Naive thymus-derived CD8-positive, alpha-beta T cell (primary cell): Measurements from ENCODE around the gene KPNA1. TPM values are rescaled to one million over a fixed set of nuclear protein-coding genes. Genes with fewer than 3 reads are reported as not detected.
A peak's percentile ranks its signal among the peaks of the same experiment; 100 is the strongest.
"Not testable (repeated sequence)": the region's sequence is repeated elsewhere in the genome, so short reads cannot be mapped to it uniquely, and the experiment has no call there.

Experiments used
- ATAC-seq, 2 donors: fragments of 150-1000 bp; cut with Tn5 transposase in 1 of 2; sonication (Bioruptor Pico), chemical (Tn5 transposase) in 1 of 2; 1 replicate in 1 of 2; 2 replicates in 1 of 2; pipeline ENCODE4 v1.10.0; 2021; ENCODE audit warnings: mild to moderate bottlenecking in 2 of 2, moderate library complexity in 2 of 2
- POLR2A ChIA-PET: fragments of 350-600 bp; sonication (Branson Sonifier 250); formaldehyde crosslinking; loops from one replicate; lab custom pipeline; 2021; ENCODE audit warnings: antibody characterized with exemption; lab: Charles Lee
- DNase-seq, 10 donors: peaks; one replicate each; pipeline versions ENCODE4 v3.0.0 to v3.0.0-alpha.2; 2020 to 2022
- H3K27ac Mint-ChIP-seq, 10 donors: one replicate each; pipeline ENCODE4 v1.8.0; 2020 to 2022; ENCODE audit warnings: mild to moderate bottlenecking in 10 of 10, mixed read lengths in 10 of 10, moderate library complexity in 4 of 10, inconsistent platforms in 1 of 10
- H3K27me3 Mint-ChIP-seq, 5 donors: one replicate each; pipeline ENCODE4 v1.8.0; 2021 to 2022; ENCODE audit warnings: mixed read lengths in 5 of 5
- H3K36me3 Mint-ChIP-seq, 3 donors: one replicate each; pipeline ENCODE4 v1.8.0; 2020 to 2022; ENCODE audit warnings: mixed read lengths in 3 of 3, mild to moderate bottlenecking in 2 of 3, inconsistent platforms in 1 of 3
- H3K4me1 Mint-ChIP-seq, 4 donors: one replicate each; pipeline ENCODE4 v1.8.0; 2021 to 2022; ENCODE audit warnings: mixed read lengths in 4 of 4
- H3K4me3 Mint-ChIP-seq, 10 donors: one replicate each; pipeline ENCODE4 v1.8.0; 2020 to 2022; ENCODE audit warnings: mild to moderate bottlenecking in 10 of 10, mixed read lengths in 10 of 10, moderate library complexity in 6 of 10, inconsistent platforms in 1 of 10
- H3K9me3 Mint-ChIP-seq, 9 donors: one replicate each; pipeline ENCODE4 v1.8.0; 2020 to 2022; ENCODE audit warnings: mixed read lengths in 9 of 9, mild to moderate bottlenecking in 3 of 9, inconsistent platforms in 1 of 9, moderate library complexity in 1 of 9
- polyA plus RNA-seq, 3 donors: library from polyadenylated mRNA; unstranded; fragments of 300-500 nt; fragmentation: Illumina TruSeq; gene quantifications; one replicate each; pipeline ENCODE4 v1.2.3, GENCODE V29; 2021
- total RNA-seq, 8 experiments: library from RNA in 2 of 8; stranded (reverse) in 2 of 8; gene quantifications; one replicate each; pipeline ENCODE4 v1.2.3 and lab custom pipeline; 2021 to 2026

KPNA1 gene
- total and polyA plus RNA-seq, 5 experiments from 2014 or later = 36.9 to 78.2 (median 49.5) TPM

- DNase-seq (no peak), ATAC-seq (no peak)
- POLR2A ChIA-PET = interaction anchor here (1.7 kb wide), 2 partner anchors 100 to 132 kb away, joined by 13 to 17 read pairs; partner anchors contain the start of genes FAM162A, MIX23 and WDR5B
- H3K36me3 Mint-ChIP-seq = no peaks in the 10 kb centered on the region
- H3K27ac Mint-ChIP-seq = peak overlapping the region in 2 of 10 donors; percentile 24 to 57
- H3K4me3 Mint-ChIP-seq = peak overlapping the region in 5 of 10 donors; percentile 16 to 65 (median 41)
- peaks cover 0 to 3% (median 0%) of the 10 kb centered on the region in 5 donors for H3K27me3 Mint-ChIP-seq
- no peaks in the 10 kb centered on the region for H3K9me3 Mint-ChIP-seq
- H3K4me1 Mint-ChIP-seq = peaks cover 21 to 36% (median 32%) of the 10 kb centered on the region in 4 donors
Measured at GRCh38 chr3:122515870-122516269, 1.1 kb upstream of the KPNA1 start.

GRCh38 chr3:122515020-122515468, 305 bp upstream of the KPNA1 start:
- Mint-ChIP-seq H3K9me3 (peaks cover 0 to 6% (median 1%) of the 10 kb centered on the region in 9 donors), H3K4me1 (peaks cover 24 to 44% (median 39%) of the 10 kb centered on the region in 4 donors), H3K27ac (peak overlapping the region; percentile 74 to 96 (median 90)), H3K27me3 (no peaks in the 10 kb centered on the region), H3K4me3 (peak overlapping the region; percentile 82 to 94 (median 89)), H3K36me3 (peaks cover 1 to 2% (median 2%) of the 10 kb centered on the region in 3 donors)
- peak; percentile 2 to 12 for ATAC-seq
- POLR2A ChIA-PET = interaction anchor here (0.6 to 1.7 kb wide), 15 partner anchors 10 to 765 kb away, joined by 3 to 17 read pairs (median 4); partner anchors contain the start of genes FAM162A, GOLGB1, HSPBAP1 and MIX23
- no peak for DNase-seq

DNA sequence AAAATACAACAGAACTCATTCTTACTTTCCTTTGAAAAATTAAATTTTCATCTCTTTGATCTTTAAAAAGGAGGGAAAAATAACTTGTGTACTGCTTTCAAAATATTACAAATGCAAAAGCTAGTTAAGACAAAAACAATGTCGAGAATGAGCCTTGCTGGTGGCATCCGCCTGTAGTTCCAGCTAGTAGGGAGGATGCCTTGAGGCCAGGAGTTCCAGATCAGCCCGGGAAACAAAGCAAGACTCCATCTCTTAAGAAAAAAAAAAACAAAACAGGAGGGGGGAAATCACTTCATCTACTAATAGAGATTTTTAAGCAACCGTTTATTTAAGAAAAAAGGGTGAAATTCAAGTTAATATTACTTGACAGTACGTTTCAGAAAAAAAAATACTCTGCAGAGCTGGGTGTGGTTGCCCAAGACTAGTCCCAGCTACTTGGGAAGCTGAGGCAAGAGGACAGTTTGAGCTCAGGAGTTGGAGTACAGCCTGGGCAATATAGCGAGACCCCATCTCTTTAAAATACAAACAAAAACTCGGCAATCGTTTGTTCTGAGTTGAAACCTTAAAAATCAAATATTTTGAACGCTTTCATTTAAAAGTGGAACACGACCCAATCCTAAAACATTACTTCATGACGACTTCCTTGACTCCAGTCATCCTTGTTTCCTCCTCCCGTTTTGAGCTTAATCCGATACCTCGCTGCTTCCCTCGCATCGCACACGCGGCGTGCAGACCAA, 1.2 kb downstream of the KPNA1 start:
- H3K4me1 Mint-ChIP-seq = peaks cover 29 to 58% (median 52%) of the 10 kb centered on the region in 4 donors
- peak overlapping the region; percentile 86 to 97 (median 93) for H3K27ac Mint-ChIP-seq
- DNase-seq (peak in 1 of 10 donors; percentile 15), ATAC-seq (no peak)
- no peaks in the 10 kb centered on the region for H3K27me3 Mint-ChIP-seq
- H3K36me3 Mint-ChIP-seq = peaks cover 5 to 12% (median 7%) of the 10 kb centered on the region in 3 donors
- H3K4me3 Mint-ChIP-seq = peak overlapping the region; percentile 82 to 95 (median 88)
- POLR2A ChIA-PET = no interaction called here
- peaks cover 0 to 11% (median 6%) of the 10 kb centered on the region in 9 donors for H3K9me3 Mint-ChIP-seq

GRCh38 chr3:122512284-122512683, 2.5 kb downstream of the KPNA1 start:
- peak overlapping the region in 3 of 10 donors; percentile 29 to 53 (median 34) for H3K27ac Mint-ChIP-seq
- H3K36me3 Mint-ChIP-seq = peaks cover 5 to 15% (median 7%) of the 10 kb centered on the region in 3 donors
- peaks cover 0 to 11% (median 6%) of the 10 kb centered on the region in 9 donors for H3K9me3 Mint-ChIP-seq
- H3K27me3 Mint-ChIP-seq = no peaks in the 10 kb centered on the region
- DNase-seq = no peak
- peak overlapping the region in 6 of 10 donors; percentile 13 to 76 (median 29) for H3K4me3 Mint-ChIP-seq
- POLR2A ChIA-PET = no interaction called here
- no peak for ATAC-seq
- H3K4me1 Mint-ChIP-seq = peaks cover 35 to 69% (median 63%) of the 10 kb centered on the region in 4 donors

- H3K4me1 Mint-ChIP-seq = peaks cover 35 to 76% (median 67%) of the 10 kb centered on the region in 4 donors
- peaks cover 5 to 15% (median 7%) of the 10 kb centered on the region in 3 donors for H3K36me3 Mint-ChIP-seq
- H3K4me3 Mint-ChIP-seq = peak overlapping the region in 4 of 10 donors; percentile 24 to 47 (median 42)
- DNase-seq (no peak), ATAC-seq (no peak)
- H3K27me3 Mint-ChIP-seq = no peaks in the 10 kb centered on the region
- H3K9me3 Mint-ChIP-seq = peaks cover 0 to 11% (median 6%) of the 10 kb centered on the region in 9 donors
- H3K27ac Mint-ChIP-seq = peak overlapping the region in 2 of 10 donors; percentile 40 to 46
- POLR2A ChIA-PET = no interaction called here
Measured at GRCh38 chr3:122510878-122511535, 3.7 kb downstream of the KPNA1 start.

DNA sequence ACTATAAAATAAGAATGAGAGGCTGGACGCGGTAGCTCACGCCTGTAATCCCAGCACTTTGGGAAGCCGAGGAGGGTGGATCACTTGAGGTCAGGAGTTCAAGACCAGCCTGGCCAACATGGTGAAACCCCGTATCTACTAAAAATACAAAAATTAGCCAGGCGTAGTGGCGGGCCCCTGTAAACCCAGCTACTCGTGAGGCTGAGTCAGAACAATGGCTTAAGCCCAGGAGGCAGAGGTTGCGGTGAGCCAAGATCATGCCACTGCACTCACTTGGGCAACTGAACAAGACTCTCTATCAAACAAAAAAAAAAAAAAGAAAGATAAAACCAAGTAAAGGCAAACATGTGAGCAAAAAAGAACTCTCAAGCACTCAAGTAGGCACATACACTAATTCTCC, 5.8 kb downstream of the KPNA1 start:
- peak overlapping the region in 1 of 10 donors; percentile 45 for H3K4me3 Mint-ChIP-seq
- H3K9me3 Mint-ChIP-seq = peaks cover 0 to 11% (median 6%) of the 10 kb centered on the region in 9 donors
- POLR2A ChIA-PET = interaction anchor here (0.7 kb wide), 1 partner anchor 860 kb away, joined by 4 read pairs; no protein-coding TSS in a partner anchor
- H3K27me3 Mint-ChIP-seq, DNase-seq, ATAC-seq: not testable (repeated sequence)
- peaks cover 36 to 89% (median 73%) of the 10 kb centered on the region in 4 donors for H3K4me1 Mint-ChIP-seq
- H3K27ac Mint-ChIP-seq = peak overlapping the region in 2 of 10 donors; percentile 46 to 60
- peaks cover 5 to 23% (median 17%) of the 10 kb centered on the region in 3 donors for H3K36me3 Mint-ChIP-seq

DNA sequence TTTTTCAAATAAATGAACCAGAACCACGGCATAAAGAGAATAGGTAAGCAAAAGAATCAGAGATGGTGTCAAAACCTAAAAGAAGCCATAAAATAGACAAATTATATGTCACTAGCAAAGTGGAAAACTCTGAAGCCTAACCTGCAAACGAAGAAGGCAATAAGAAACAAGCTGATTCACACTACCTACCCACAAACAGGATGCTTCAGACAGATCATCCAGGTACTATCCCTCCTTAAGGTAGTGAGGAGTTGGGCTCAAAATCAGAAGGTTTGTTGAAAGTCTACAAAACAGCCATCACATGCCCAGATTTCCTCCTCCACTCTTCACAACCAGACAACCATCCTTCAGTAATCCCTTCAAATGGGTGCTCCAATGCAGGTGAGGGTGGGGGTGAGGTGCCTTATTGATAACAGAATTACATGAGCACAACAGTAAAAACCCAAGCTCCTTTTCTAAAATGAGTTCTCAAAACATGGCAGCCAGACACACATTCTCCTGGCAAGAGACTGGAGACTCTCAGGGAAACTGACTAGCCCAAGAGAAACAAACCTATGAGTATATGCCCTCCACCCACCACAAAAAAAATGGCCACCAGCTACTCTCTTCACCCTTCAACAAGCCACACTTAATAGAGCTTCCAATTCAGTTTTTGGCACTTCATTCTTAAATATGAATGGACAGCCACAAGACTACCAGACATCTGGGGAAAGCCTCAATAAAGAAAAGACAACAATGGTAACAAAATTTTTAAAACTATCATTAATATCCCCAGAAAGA, 6.4 kb downstream of the KPNA1 start:
- H3K4me3 Mint-ChIP-seq = peak overlapping the region in 8 of 10 donors; percentile 7 to 45 (median 30)
- H3K27me3 Mint-ChIP-seq = no peaks in the 10 kb centered on the region
- ATAC-seq (peak; percentile 40 to 42), DNase-seq (no peak)
- POLR2A ChIA-PET = interaction anchor here (0.7 kb wide), 1 partner anchor 859 kb away, joined by 4 read pairs; no protein-coding TSS in a partner anchor
- peak overlapping the region in 4 of 10 donors; percentile 33 to 56 (median 44) for H3K27ac Mint-ChIP-seq
- peaks cover 0 to 11% (median 6%) of the 10 kb centered on the region in 9 donors for H3K9me3 Mint-ChIP-seq
- peaks cover 33 to 89% (median 71%) of the 10 kb centered on the region in 4 donors for H3K4me1 Mint-ChIP-seq
- H3K36me3 Mint-ChIP-seq = peaks cover 5 to 23% (median 17%) of the 10 kb centered on the region in 3 donors

DNA sequence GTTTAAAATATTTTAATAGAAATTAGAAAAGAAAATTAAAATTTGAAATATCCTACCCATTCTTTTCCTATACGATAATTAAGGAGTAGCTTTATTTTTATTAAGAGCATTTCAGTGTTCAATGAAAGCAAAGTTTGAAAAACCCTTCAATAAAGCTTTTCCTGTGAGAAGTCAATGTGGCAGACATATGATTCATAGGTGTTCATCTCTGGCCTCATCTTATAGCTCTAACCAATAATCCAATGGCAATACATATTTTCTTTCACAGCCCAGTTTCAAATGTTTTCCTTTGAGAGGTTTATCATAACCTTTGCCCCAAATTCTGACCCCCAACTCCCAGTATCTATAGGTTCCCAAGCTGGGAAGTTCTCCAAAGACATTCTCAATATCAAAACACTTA, 8.3 kb downstream of the KPNA1 start:
- H3K4me1 Mint-ChIP-seq = peaks cover 34 to 88% (median 73%) of the 10 kb centered on the region in 4 donors
- no peak overlapping the region for H3K4me3 Mint-ChIP-seq
- H3K9me3 Mint-ChIP-seq = peaks cover 0 to 11% (median 6%) of the 10 kb centered on the region in 9 donors
- peak overlapping the region in 1 of 10 donors; percentile 2 for H3K27ac Mint-ChIP-seq
- POLR2A ChIA-PET = no interaction called here
- H3K36me3 Mint-ChIP-seq = peaks cover 5 to 23% (median 17%) of the 10 kb centered on the region in 3 donors
- H3K27me3 Mint-ChIP-seq = no peaks in the 10 kb centered on the region
- DNase-seq (no peak), ATAC-seq (no peak)

- ATAC-seq (no peak), DNase-seq (no peak)
- POLR2A ChIA-PET = no interaction called here
- Mint-ChIP-seq H3K27me3 (no peaks in the 10 kb centered on the region), H3K36me3 (peaks cover 5 to 23% (median 20%) of the 10 kb centered on the region in 3 donors), H3K4me1 (peaks cover 32 to 88% (median 73%) of the 10 kb centered on the region in 4 donors), H3K9me3 (peaks cover 0 to 11% (median 6%) of the 10 kb centered on the region in 9 donors), H3K27ac (peak overlapping the region in 2 of 10 donors; percentile 2 to 11), H3K4me3 (peak overlapping the region in 2 of 10 donors; percentile 3 to 5)
Measured at GRCh38 chr3:122505676-122506075, 9.1 kb downstream of the KPNA1 start.

- H3K36me3 Mint-ChIP-seq = peaks cover 0 to 18% (median 9%) of the 10 kb centered on the region in 3 donors
- no peaks in the 10 kb centered on the region for H3K9me3 Mint-ChIP-seq
- no peaks in the 10 kb centered on the region for H3K27me3 Mint-ChIP-seq
- no peak overlapping the region for H3K27ac Mint-ChIP-seq
- H3K4me3 Mint-ChIP-seq = no peak overlapping the region
- ATAC-seq = no peak
- POLR2A ChIA-PET = no interaction called here
- no peak for DNase-seq
- peaks cover 30 to 82% (median 73%) of the 10 kb centered on the region in 4 donors for H3K4me1 Mint-ChIP-seq
Measured at GRCh38 chr3:122502941-122503340, 11.8 kb downstream of the KPNA1 start.

DNA sequence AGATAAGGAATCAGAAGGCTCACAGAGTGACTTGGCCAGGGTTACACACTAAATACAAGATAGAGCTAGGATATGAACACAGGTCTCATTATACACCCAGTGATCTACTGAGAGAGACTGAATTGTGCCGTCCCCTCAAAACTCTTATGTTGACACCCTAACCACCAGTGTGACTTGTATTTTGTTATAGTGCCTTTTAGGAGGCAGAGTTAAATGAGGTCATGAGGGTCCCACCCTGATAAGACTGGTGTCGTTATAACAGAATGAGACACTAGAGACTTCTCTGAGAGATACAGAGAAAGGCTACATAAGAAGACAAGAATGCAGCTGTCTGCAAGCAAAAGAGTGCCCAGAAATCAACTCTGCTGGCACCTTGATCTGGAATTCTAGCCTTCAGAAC, 12.6 kb downstream of the KPNA1 start:
- no peak overlapping the region for H3K27ac Mint-ChIP-seq
- H3K36me3 Mint-ChIP-seq = peaks cover 0 to 18% (median 9%) of the 10 kb centered on the region in 3 donors
- H3K4me1 Mint-ChIP-seq = peaks cover 33 to 84% (median 76%) of the 10 kb centered on the region in 4 donors

More for the DNA sequence above, 12.6 kb downstream of the KPNA1 start:
- no peaks in the 10 kb centered on the region for H3K9me3 Mint-ChIP-seq
- peak overlapping the region in 1 of 10 donors; percentile 3 for H3K4me3 Mint-ChIP-seq
- no peaks in the 10 kb centered on the region for H3K27me3 Mint-ChIP-seq
- no peak for ATAC-seq
- no peak for DNase-seq
- POLR2A ChIA-PET = no interaction called here
